PC-3 (cell line): Measurements from ENCODE around the gene DYTN.

Experiments used
- EZH2phosphoT487 ChIP-seq: fragments of 300-600 bp; sonication (generic); IDR thresholded peaks from 2 replicates; pipeline ENCODE4 v1.6.1; 2018; ENCODE audit warnings: mild to moderate bottlenecking, antibody characterized with exemption, low read length, borderline replicate concordance
- TF ChIP-seq, protein P1 (sequence below): fragments of 300-600 bp; sonication (generic); conservative IDR thresholded peaks from 2 replicates; pipeline ENCODE4 v1.5.1; 2017; ENCODE audit warnings: antibody characterized with exemption, low read depth, mild to moderate bottlenecking, low read length

DNA sequence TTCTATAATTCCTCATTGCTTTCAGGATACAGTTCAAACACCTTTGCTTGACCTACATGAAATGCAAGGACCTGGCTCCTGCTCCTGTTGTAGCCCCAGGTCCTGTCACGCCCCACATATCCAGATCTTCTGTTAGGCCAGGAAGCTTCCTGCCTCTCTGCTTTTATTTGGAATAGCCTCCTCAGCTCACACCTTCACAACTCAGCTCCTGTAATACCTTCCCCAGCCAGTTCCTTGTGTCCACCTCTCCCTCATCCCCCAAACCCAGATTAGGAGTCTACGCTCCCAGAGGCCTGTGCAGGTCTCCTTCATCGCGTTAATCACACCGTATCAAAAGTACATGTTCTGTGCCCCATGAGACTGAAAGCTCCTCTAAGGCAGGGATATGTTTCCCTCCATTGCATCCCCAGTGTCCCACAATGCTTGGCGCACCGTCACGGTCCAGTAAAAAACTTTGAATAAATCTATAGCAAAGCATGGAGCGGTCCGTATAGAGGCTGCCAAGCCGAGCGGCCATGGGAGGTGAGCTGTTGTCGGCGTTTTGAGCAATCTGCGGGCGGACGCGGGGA, 46.6 kb upstream of the DYTN start:
- TF ChIP-seq, protein P1, sequence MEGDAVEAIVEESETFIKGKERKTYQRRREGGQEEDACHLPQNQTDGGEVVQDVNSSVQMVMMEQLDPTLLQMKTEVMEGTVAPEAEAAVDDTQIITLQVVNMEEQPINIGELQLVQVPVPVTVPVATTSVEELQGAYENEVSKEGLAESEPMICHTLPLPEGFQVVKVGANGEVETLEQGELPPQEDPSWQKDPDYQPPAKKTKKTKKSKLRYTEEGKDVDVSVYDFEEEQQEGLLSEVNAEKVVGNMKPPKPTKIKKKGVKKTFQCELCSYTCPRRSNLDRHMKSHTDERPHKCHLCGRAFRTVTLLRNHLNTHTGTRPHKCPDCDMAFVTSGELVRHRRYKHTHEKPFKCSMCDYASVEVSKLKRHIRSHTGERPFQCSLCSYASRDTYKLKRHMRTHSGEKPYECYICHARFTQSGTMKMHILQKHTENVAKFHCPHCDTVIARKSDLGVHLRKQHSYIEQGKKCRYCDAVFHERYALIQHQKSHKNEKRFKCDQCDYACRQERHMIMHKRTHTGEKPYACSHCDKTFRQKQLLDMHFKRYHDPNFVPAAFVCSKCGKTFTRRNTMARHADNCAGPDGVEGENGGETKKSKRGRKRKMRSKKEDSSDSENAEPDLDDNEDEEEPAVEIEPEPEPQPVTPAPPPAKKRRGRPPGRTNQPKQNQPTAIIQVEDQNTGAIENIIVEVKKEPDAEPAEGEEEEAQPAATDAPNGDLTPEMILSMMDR: no peak
- TF ChIP-seq EZH2phosphoT487: no peak
